Esophagus muscularis mucosa (tissue), 4 donors: Measurements from ENCODE around the gene AREL1.

ENCODE experiments used
- CTCF ChIP-seq, 3 experiments: fragments of 200-600 bp in 2 of 3; fragments of 450-650 bp in 1 of 3; sonication (generic) in 2 of 3; IDR thresholded peaks; one replicate each; pipeline ENCODE4 v1.5.1; 2017 to 2019; ENCODE audit warnings: antibody characterized with exemption in 3 of 3, mild to moderate bottlenecking in 2 of 3, moderate library complexity in 1 of 3
- EP300 ChIP-seq: sonication (generic); formaldehyde crosslinking; IDR thresholded peaks from one replicate; pipeline ENCODE4 v1.6.1; 2017; ENCODE audit warnings: antibody characterized with exemption
- POLR2A ChIP-seq: fragments of 450-650 bp; IDR thresholded peaks from one replicate; pipeline ENCODE4 v1.6.1; 2017; ENCODE audit warnings: antibody characterized with exemption, moderate library complexity, mild to moderate bottlenecking, low read depth
- POLR2AphosphoS5 ChIP-seq, 2 donors: sonication (generic); formaldehyde crosslinking; IDR thresholded peaks; one replicate each; pipeline ENCODE4 v1.6.1; 2017; ENCODE audit warnings: antibody characterized with exemption in 2 of 2

GRCh38 chr14:74630881-74631690, 81.8 kb downstream of the AREL1 start:
- TF ChIP-seq CTCF (IDR thresholded peaks at IDR 0.05) (no peak), POLR2A (no peak), POLR2AphosphoS5 (IDR thresholded peaks at IDR 0.05) (no peak), EP300 (no peak)
